ENCODE results near the gene ZNF407.

ZNF407 gene

GRCh38 chr18:74567822-74568221 is 29.8 kb upstream of the ZNF407 start:
- DNase-seq (ENCODE audit: extremely low spot score): no peak
- POLR2A ChIA-PET: no interaction called here
- CTCF ChIA-PET: no interaction called here
- TF ChIP-seq ELF4 (IDR thresholded peaks at IDR 0.05) (no peak), FOXK2 (IDR thresholded peaks at IDR 0.05) (no peak), NFRKB (IDR thresholded peaks at IDR 0.05) (no peak), ARNT (IDR thresholded peaks at IDR 0.05) (no peak), PKNOX1 (IDR thresholded peaks at IDR 0.05) (no peak), SP1 (IDR thresholded peaks at IDR 0.05) (no peak), LEF1 (IDR thresholded peaks at IDR 0.05; ENCODE audit: borderline replicate concordance) (no peak), SUZ12 (IDR thresholded peaks at IDR 0.05) (no peak), BHLHE40 (IDR thresholded peaks at IDR 0.05; ENCODE audit: borderline replicate concordance) (no peak), HDGF (IDR thresholded peaks at IDR 0.05; ENCODE audit: borderline replicate concordance) (no peak), FOXM1 (IDR thresholded peaks at IDR 0.05; ENCODE audit: borderline replicate concordance) (no peak), TARDBP (IDR thresholded peaks at IDR 0.05) (no peak), CTBP1 (IDR thresholded peaks at IDR 0.05; ENCODE audit: borderline replicate concordance) (no peak), ZNF384 (IDR thresholded peaks at IDR 0.05) (no peak)

GRCh38 chr18:74569401-74569800 is 28.3 kb upstream of the ZNF407 start:
- TF ChIP-seq L3MBTL2 (conservative IDR thresholded peaks at IDR 0.05) (no peak), FOXM1 (IDR thresholded peaks at IDR 0.05; ENCODE audit: borderline replicate concordance) (no peak), CTBP1 (IDR thresholded peaks at IDR 0.05; ENCODE audit: borderline replicate concordance) (no peak), ELF4 (IDR thresholded peaks at IDR 0.05) (no peak), FOXK2 (IDR thresholded peaks at IDR 0.05) (no peak), ARNT (IDR thresholded peaks at IDR 0.05) (no peak), BHLHE40 (IDR thresholded peaks at IDR 0.05; ENCODE audit: borderline replicate concordance) (no peak)
- ChIA-PET POLR2A (no interaction called here), CTCF (no interaction called here)
- DNase-seq (ENCODE audit: extremely low spot score): no peak

GRCh38 chr18:74570266-74570665 is 27.4 kb upstream of the ZNF407 start:
- TF ChIP-seq CTBP1 (IDR thresholded peaks at IDR 0.05; ENCODE audit: borderline replicate concordance) (no peak), BHLHE40 (IDR thresholded peaks at IDR 0.05; ENCODE audit: borderline replicate concordance) (no peak), ZNF384 (IDR thresholded peaks at IDR 0.05) (no peak), FOXA1 (IDR thresholded peaks at IDR 0.05) (no peak), LEF1 (IDR thresholded peaks at IDR 0.05; ENCODE audit: borderline replicate concordance) (no peak), L3MBTL2 (conservative IDR thresholded peaks at IDR 0.05) (no peak), HDGF (IDR thresholded peaks at IDR 0.05; ENCODE audit: borderline replicate concordance) (no peak), SUZ12 (IDR thresholded peaks at IDR 0.05) (no peak), TARDBP (IDR thresholded peaks at IDR 0.05) (no peak)
- CTCF ChIA-PET: no interaction called here
- POLR2A ChIA-PET: no interaction called here
- no peak for DNase-seq (ENCODE audit: extremely low spot score)

GRCh38 chr18:74571895-74572680 is 25.6 kb upstream of the ZNF407 start:
- no peak for DNase-seq (ENCODE audit: extremely low spot score)
- CTCF ChIA-PET: interaction anchor here (1.4 kb wide), 1 partner anchor 20 kb away, joined by 5 read pairs; no protein-coding TSS in a partner anchor
- TF ChIP-seq ARNT (IDR thresholded peaks at IDR 0.05) (no peak), LEF1 (IDR thresholded peaks at IDR 0.05; ENCODE audit: borderline replicate concordance) (no peak), TARDBP (IDR thresholded peaks at IDR 0.05) (no peak)
- POLR2A ChIA-PET: no interaction called here

- DNase-seq (ENCODE audit: extremely low spot score): no peak
- CTCF ChIA-PET: interaction anchor here (1.4 kb wide), 1 partner anchor 21 kb away, joined by 5 read pairs; no protein-coding TSS in a partner anchor
- TF ChIP-seq ZNF384 (IDR thresholded peaks at IDR 0.05) (no peak), FOXM1 (IDR thresholded peaks at IDR 0.05; ENCODE audit: borderline replicate concordance) (no peak), L3MBTL2 (conservative IDR thresholded peaks at IDR 0.05) (no peak), ELF4 (IDR thresholded peaks at IDR 0.05) (no peak)
- POLR2A ChIA-PET: no interaction called here
Measured at GRCh38 chr18:74573053-74573452, 24.6 kb upstream of the ZNF407 start.

GRCh38 chr18:74574916-74575315 is 22.8 kb upstream of the ZNF407 start:
- DNase-seq (ENCODE audit: extremely low spot score): no peak
- ChIA-PET CTCF (no interaction called here), POLR2A (no interaction called here)
- TF ChIP-seq FOXA1 (IDR thresholded peaks at IDR 0.05) (no peak), TARDBP (IDR thresholded peaks at IDR 0.05) (no peak), ARNT (IDR thresholded peaks at IDR 0.05) (no peak), HDGF (IDR thresholded peaks at IDR 0.05; ENCODE audit: borderline replicate concordance) (no peak), L3MBTL2 (conservative IDR thresholded peaks at IDR 0.05) (no peak), FOXM1 (IDR thresholded peaks at IDR 0.05; ENCODE audit: borderline replicate concordance) (no peak), NFRKB (IDR thresholded peaks at IDR 0.05) (no peak), BHLHE40 (IDR thresholded peaks at IDR 0.05; ENCODE audit: borderline replicate concordance) (no peak), LEF1 (IDR thresholded peaks at IDR 0.05; ENCODE audit: borderline replicate concordance) (no peak), CTBP1 (IDR thresholded peaks at IDR 0.05; ENCODE audit: borderline replicate concordance) (no peak), ELF4 (IDR thresholded peaks at IDR 0.05) (no peak), SUZ12 (IDR thresholded peaks at IDR 0.05) (no peak), SP1 (IDR thresholded peaks at IDR 0.05) (no peak), PKNOX1 (IDR thresholded peaks at IDR 0.05) (no peak), FOXK2 (IDR thresholded peaks at IDR 0.05) (no peak), ZNF384 (IDR thresholded peaks at IDR 0.05) (no peak)

GRCh38 chr18:74577019-74577418 is 20.7 kb upstream of the ZNF407 start:
- TF ChIP-seq SP1 (IDR thresholded peaks at IDR 0.05) (no peak), FOXK2 (IDR thresholded peaks at IDR 0.05) (no peak), HDGF (IDR thresholded peaks at IDR 0.05; ENCODE audit: borderline replicate concordance) (no peak), L3MBTL2 (conservative IDR thresholded peaks at IDR 0.05) (no peak), SUZ12 (IDR thresholded peaks at IDR 0.05) (no peak), LEF1 (IDR thresholded peaks at IDR 0.05; ENCODE audit: borderline replicate concordance) (no peak), ARNT (IDR thresholded peaks at IDR 0.05) (no peak), TARDBP (IDR thresholded peaks at IDR 0.05) (no peak), FOXA1 (IDR thresholded peaks at IDR 0.05) (no peak), BHLHE40 (IDR thresholded peaks at IDR 0.05; ENCODE audit: borderline replicate concordance) (no peak), FOXM1 (IDR thresholded peaks at IDR 0.05; ENCODE audit: borderline replicate concordance) (no peak), CTBP1 (IDR thresholded peaks at IDR 0.05; ENCODE audit: borderline replicate concordance) (no peak), ZNF384 (IDR thresholded peaks at IDR 0.05) (no peak), NFRKB (IDR thresholded peaks at IDR 0.05) (no peak), ELF4 (IDR thresholded peaks at IDR 0.05) (no peak), PKNOX1 (IDR thresholded peaks at IDR 0.05) (no peak)
- ChIA-PET CTCF (no interaction called here), POLR2A (no interaction called here)
- DNase-seq (ENCODE audit: extremely low spot score): no peak
